ENCODE results near the gene SRGAP2. TPM values are rescaled to one million over a fixed set of nuclear protein-coding genes. Genes with fewer than 3 reads are reported as not detected.
"Not testable (repeated sequence)": the region's sequence is repeated elsewhere in the genome, so short reads cannot be mapped to it uniquely, and the experiment has no call there.

Gene SRGAP2
- 147 and 159 TPM in 2 replicates for total RNA-seq

DNA sequence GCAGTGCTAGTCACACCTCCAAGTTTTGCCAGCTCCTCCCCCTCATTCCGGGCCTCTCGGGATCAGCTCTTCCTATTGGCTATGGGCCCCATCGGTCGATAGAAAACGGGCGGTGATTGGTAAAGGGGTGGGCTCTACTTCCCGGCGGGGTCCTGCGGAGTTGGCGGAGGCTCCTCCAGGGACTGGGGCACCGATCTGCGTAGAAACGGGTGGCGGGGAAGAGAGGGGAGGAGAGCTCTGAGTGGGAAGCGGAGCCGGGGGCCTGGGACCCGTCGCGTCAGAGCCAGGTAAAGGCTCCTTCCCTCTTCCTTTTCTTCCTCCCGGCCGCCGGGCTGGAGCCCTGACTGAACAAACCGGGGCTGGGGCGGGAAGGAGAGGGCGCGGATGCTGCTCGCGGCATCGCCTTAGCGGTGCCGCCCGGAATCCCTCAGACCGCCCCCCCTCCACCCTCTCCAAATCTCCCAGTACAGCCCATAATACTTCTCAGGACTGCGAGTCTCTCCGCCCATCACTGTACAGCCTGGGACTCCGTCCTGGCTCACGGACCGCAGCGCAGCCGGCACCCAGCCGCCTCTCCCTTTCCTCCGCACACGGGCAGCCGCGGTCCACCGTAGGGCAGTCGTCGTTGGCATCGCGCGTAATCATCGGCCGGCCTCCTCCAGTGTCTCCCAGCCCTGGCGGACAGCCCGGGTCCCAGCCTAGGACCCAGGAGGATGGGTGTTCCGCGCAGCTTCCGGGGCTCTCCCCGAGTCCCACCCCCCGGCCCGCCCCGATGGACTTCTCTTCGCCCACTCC, at the start of gene SRGAP2:
Gene SRGAP2 (plus strand): TSS at position 178 of the 795 bp plus-strand sequence. CDS start 2,430 bp downstream, outside the sequence.
- intact Hi-C loops (cut with micrococcal nuclease): loop anchor here (5.0 kb wide), 1 partner anchor 359 kb away; no protein-coding TSS in a partner anchor

DNA sequence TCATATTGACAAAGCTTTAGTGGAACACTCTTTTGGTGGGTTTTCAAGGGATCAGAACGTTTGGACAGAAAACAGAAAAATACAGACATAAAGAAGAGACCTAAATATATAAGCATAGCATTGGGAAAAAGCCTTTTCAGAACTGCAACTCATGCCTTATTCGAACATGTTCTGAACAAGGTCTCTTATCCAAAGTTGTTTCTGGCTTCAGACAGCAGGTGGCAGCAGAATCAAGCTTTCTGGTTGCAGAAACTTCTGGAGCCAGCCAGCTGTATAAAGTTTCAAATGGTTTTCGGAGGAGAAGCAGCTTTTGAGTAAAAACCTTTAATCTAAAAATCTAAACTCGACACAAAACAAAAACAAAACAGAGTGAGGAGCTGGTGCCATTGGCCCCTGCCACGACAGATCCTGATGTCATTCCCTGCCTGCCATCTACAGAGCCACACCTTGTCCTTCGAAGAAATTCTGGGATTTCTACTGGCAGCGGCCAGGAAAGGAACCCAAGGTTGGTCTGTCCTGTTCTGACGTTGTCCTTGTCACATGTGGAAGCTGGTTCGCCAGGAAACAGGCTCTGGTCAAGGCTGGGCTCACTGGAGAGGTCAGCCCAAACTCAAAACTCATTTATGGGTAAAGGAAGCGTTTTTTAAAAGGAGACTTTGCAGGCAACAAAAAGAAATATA, 35.9 kb upstream of the SRGAP2 start:
- intact Hi-C loops (cut with micrococcal nuclease): not testable (repeated sequence)

DNA sequence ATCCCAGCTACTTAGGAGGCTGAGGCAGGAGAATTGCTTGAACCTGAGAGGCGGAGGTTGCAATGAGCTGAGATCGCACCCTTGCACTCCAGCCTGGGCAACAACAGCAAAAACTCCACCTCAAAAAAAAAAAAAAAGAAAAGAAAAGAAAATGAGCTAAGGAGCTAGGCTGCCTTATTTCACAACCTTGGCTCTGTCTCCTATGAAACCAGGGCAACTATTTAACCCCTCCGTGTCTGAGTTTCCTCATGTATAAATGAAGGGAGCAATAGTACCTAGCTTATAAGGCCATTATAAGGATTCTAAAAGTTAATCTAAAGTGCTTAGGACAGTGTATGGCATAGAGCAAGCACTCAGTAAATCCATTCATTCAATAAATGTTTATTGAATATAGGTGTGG, 33.5 kb upstream of the SRGAP2 start:
- intact Hi-C loops (cut with micrococcal nuclease): not testable (repeated sequence)

DNA sequence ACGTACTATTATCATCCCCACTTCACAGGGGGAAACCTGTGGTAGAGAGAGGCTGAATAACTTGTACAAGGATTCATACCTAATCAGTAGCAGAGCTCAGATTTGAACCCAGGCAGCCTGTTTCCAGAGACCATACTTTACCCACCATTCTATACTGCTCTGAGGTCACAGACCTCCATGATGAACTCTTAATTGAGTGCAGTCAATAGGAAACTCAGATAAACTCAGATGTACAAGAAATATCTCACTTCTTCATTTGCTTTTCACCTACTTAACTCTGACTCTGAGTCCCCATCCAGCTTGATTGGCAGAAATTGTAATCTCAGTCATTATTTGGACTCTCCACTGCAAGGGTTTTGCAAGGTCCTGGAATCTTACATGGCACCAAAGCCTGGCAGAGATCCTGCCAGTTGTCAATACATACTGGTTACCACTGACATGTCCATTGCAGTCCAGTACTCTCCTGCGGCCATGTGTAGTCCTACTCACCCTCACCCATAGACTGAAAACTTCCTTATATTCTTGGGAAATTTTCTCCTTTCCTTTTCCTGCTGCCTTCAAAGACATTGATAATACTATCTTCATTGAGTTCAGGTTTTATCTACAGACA, 30.1 kb upstream of the SRGAP2 start:
- intact Hi-C loops (cut with micrococcal nuclease): not testable (repeated sequence)

DNA sequence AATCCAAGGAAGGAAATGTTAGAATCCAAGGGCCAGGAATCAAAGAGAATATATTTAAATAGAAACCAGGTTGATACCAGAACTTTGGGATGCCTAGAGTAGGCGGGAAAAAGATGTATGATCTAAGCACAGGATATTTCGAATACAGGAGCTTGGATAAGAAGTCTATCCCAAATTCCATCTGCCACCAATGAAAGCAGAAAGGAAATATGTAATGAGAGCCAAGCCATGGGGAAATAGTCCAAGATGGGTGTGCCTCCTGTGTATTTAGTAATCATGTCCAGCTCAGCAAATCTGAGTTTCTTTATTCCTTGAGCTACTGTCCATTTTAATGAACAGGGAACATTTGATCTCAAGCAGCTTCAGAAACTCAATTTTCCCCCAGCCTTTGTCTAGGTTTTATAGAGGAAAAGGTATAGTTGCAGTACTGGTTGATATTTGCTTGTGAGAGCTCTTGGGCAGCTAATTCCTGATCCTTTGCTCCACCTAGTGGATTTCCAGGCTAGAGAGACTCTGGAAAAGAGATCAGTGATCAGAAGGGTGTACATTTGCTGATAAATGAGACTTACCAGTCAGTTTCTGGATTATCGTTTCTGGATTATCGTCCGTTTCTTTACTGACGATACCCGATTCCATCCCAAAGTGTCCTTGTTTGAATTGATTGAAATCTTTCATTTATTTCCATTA, 29.0 kb upstream of the SRGAP2 start:
- intact Hi-C loops (cut with micrococcal nuclease): not testable (repeated sequence)

DNA sequence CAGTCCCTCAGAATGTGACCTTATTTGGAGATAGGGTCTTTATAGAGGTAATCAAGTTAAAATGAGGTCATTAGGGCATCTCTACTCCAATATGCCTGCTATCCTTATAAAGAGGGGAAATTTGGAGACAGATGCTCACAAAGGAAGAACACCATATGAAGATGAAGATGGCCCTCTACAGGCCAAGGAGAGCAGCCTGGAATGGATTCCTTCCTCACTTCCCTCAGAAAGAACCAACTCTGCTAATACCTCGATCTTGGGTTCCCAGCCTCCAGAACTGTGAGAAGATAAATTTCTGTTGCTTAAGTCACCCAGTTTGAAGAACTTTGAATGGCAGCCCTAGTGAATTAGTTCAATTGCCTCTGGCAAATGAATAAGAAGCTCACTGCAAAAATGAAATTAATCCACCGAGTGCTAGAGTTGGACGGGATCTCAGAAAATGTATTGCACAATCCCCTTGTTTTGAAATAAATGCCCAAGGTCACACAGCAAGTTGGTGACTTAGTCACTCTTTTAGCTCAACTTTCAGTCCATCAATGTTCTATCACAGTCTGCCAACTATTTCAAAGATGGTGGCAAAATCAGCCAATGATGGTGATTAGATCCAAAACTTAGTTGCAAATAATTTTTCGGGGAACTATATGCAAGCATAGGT, 27.8 kb upstream of the SRGAP2 start:
- intact Hi-C loops (cut with micrococcal nuclease): loop anchor here (5.0 kb wide), 1 partner anchor 282 kb away; no protein-coding TSS in a partner anchor

DNA sequence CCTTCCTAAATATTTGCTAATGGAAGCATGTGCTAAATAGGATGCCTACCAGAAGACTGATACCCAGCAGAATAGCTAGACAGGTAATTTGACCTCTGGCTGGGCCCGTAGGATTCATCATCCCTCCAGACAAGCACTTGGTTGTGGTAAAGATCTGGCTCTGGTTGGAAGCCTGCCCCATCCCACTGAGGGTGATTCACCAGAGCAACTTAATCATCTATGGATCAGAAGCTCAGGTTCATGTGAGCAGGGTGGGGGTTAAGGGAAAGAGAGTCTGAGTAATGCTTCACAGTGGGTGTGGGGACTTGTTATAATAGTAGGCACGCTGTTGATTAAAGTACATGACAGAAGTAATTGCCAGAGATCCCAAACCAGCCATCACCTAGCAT, 27.2 kb upstream of the SRGAP2 start:
- intact Hi-C loops (cut with micrococcal nuclease): loop anchor here (5.0 kb wide), 1 partner anchor 281 kb away; no protein-coding TSS in a partner anchor

DNA sequence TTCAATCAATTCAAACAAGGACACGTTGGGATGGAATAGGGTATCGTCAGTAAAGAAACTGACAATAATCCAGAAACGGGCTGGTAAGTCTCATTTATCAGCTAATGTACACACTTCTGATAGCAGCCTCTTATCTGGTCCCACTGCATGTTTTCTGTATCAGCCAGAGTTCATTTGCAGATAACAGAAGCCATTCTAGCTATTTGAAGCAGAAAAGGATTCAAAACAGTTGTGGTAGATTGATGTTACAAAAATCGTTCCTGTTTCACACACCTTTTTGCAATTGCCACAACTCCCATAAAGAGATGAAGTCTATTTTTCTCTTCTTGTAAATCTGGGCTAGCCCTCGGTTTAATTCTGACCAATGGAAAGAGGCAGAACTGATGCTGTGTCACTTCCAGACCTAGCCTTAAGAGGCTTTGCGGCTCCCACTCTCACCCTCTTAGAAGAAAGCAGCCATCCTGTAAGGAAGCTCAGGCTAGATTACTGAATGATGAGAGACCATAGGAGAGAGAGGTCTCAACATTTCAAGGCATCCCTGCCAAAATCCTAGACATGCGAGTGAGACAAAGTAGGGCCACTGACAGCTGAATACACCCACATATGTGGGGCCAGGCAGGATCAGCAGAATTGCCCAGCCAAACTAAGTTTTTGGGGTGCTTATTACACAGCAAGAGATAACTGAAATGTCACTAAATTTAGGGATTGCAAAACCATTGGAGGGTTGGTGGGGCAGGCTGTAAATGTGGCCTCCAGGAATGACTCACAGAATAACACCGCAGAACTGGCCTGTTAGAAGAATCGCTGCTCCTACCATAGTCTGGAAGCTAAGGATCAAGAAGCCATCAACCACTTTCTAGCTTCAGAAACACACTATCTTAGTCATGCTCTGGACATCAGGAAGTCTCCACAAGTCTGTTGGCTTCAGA, 25.0 kb upstream of the SRGAP2 start:
- intact Hi-C loops (cut with micrococcal nuclease): loop anchor here (5.0 kb wide), 1 partner anchor 279 kb away; no protein-coding TSS in a partner anchor

DNA sequence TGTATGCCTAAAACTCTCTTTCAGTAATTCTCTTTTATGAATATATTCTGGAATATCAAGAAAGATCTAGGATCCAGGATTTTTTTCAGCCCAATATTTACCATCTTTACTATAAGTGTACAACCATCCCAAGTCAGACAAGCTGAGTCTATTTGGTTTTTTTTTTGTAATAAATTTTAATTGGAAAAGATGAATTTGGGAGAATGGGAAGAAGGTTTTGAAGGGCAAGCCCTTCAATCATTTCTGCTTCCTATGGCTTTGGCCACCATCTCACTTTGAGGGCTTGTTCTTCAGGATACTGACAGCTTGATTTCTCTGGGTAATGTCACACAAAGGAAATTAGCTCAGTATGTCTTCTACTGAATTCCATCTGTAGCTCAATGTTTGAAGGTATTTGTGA, 23.7 kb upstream of the SRGAP2 start:
- intact Hi-C loops (cut with micrococcal nuclease): loop anchor here (5.0 kb wide), 1 partner anchor 278 kb away; no protein-coding TSS in a partner anchor

DNA sequence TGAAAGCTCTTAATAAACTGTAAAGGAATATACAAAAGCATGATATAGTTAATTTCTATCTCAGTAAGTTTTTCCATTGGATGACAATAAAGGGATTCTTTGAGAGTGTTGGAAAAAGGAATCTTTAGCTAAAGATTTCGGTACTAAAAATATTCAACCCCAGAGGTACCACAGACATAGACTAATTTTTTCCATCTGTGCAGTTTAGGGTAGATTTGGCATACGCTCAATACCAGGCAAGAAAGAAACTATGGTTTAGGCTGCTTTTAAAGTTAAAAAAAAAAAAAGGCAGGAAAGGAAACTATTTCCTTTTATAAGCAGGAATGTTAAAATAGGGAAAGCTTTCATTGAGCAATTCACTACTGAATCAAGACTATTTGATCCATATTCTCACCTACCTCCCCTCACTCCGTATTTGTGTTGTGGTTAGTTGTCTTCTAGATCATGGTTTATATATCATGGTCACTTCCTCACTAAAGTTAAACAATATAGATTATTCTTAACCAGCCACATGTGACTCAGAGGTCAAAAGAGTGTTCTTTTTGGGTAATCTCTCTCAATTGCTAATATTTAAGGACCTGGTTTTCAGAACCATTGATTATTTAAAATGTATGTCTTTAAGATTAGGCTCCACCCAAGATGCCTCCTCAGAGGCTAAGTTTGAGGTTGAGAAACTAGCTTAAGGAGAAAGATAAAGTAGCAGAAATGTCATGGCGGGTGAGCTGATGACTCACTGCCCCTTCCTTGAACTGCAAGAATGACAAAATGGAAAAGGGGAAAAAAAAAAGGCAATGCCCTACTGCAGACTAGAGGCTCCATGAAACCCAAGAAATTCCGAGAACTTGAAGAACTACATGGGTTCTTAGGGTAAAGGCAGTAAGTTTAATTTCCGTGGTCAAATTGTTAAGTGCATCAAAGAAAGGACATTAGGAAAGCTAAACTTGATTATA, 20.7 kb upstream of the SRGAP2 start:
- intact Hi-C loops (cut with micrococcal nuclease): not testable (repeated sequence)

DNA sequence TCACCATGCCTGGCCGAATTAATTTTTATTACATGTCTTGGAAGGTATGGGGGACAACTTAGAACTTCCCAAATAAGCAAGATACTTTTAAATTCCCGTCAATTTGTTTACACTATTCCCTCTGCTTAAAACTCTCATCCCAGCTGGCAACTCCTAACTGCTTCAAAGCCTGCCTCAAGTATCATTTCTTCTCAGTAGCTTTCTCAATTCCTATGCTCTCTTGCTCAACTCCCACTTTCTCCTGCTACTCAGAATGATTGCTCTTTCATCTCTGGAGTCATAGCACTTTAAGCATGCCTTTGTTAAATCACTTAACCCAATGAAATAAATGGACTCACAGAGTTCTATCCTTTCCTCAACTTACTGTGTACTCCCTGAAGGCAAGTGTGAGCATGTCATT, 19.6 kb upstream of the SRGAP2 start:
- intact Hi-C loops (cut with micrococcal nuclease): not testable (repeated sequence)

DNA sequence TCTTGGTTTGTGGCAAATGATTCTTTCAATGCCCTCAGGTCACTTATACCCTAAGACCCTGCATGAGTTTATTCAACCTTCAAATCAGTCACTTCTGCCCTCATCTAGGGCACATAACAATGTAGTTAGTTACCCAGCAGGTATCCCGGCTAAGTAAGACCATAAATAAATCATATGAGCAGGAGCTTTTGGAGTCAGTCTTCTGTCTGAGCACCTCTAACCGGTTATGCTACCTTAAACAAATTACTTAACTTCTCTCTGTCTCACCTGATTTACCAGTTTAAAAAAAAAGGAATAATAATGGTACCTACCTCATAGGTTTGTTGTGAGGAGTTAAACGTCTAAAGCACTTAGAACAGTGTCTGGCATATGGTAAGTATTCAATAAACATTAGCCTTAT, 17.6 kb upstream of the SRGAP2 start:
- intact Hi-C loops (cut with micrococcal nuclease): not testable (repeated sequence)

DNA sequence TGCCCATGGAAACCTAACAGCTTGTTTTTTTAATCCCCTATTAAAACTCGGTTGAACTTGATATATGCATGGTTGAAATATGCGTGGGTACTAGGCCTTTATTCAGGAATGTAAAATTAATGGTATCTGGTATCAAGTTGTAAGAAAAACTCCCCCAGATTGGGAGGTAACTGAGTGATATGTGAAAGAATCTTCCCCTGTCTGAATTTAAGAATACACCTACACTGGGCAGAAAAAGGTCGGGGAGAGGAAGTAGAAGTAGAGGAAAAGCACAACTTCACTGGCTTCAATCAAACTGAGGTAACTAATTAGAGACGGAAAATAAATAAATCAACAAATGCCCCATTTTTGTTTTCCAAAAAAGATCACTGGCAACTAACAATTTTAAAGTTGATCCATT, 16.5 kb upstream of the SRGAP2 start:
- intact Hi-C loops (cut with micrococcal nuclease): not testable (repeated sequence)

DNA sequence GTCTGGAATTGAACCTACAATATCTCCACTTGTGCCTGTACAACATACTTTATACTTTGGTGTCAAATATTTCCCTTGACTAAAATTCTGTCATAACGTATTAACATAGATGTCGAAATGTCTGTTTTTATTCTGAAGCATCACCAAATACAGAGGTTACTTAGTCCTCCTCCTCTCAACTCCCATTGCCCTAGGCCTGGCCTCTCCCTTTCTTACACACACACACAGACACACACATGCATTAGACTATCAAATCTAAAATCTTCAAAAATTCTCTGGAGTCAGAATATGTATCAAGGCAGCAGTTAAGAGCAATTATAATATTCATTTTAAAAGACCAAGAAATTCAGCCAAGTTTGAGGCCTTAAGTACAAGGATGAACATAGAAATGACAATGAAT, 8.2 kb upstream of the SRGAP2 start:
- intact Hi-C loops (cut with micrococcal nuclease): not testable (repeated sequence)

DNA sequence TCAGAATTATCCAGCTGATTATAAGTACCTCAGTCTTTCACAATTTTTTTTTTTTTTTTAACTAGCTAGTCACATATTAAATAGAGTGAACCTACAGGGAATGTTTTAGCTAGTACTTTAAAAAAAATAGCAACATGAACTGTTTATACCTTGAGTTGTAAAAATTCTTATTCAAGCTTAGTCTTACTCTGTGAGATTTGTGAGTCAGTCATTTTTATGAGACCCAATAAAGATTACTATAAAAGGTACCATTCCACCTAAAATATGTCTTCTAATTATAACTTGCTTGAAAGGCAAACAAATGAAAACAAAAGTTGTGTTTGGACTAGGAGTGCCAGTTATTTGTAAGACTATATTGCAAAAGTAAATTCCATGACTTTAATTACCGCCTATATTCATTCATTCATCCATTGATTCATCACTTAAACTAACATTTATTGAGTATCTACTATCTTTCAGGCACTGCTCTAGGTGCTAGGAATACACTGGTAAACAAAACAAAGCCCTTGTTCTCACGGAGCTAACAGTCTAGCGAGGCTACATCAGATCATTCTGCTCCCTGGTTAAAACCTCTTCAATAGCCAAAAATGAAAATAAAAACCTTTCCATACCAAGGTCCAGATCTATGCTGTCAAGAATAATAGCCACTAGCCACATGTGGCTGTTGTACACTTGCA, 6.5 kb upstream of the SRGAP2 start:
- intact Hi-C loops (cut with micrococcal nuclease): not testable (repeated sequence)

DNA sequence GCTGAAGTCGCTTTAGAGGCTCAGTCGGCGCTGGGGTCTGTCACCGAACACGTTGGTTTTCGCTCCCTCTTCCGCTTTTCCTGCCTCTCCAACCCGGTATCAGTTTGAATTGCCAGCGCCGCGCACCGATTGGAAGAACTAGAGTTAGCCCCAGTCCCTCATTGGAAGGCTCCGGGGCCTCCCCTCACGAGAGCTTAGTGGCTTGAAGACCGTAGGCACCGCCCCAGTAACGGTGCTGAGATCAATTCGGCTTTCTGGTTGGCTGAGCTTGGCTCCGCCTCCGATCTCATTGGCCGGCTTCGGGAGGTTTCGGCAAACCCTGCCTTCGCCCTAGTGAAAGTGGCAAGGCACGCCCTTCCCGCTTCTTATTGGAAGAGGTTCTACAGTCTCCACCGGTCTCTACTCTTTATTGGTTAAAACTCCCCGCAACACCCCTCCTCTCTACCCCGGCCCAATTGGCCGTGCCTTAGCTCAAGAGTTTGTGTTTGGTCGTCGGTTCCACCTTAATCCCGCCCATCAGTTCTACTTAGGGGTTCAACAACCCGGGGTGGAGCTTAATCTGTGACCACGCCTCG, 465 bp upstream of the SRGAP2 start, which contains the start of gene FAM72A:
Gene FAM72A (minus strand): TSS at position 51 of the 575 bp plus-strand sequence. CDS start 814 bp downstream, outside the sequence.
- intact Hi-C loops (cut with micrococcal nuclease): loop anchor here (5.0 kb wide), 1 partner anchor 359 kb away; no protein-coding TSS in a partner anchor

DNA sequence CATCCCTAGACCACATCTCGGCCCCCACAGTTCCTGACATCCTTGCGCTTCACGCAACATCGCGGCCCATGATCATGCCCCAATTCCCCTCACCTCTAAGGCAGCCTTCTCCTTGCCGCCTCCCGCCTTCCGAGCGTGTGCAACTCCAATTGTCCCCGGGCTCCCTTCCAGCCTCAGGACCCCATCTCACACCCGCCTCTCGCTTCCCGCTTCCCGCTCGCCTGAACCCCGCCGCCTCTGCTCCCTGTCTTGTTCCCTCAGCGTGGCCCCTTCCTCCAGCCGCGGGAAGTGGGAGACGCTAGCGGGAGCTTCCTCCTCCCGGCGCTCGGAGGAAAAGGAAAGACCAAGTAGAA, 794 bp downstream of the SRGAP2 start:
- intact Hi-C loops (cut with micrococcal nuclease): loop anchor here (5.0 kb wide), 1 partner anchor 358 kb away; no protein-coding TSS in a partner anchor

Measured in T-helper 1 cell treated with Interleukin-12 subunit alpha and Interleukin-12 subunit beta and Interleukin-4 antibody, amounts not matched to agents 30 ng/mL and 1 ng/mL, for 36 hours (primary cell).